B cell (primary cell): ENCODE results near the gene UBE4A.

ENCODE experiments used
- CTCF ChIP-seq: fragments of 200-600 bp; IDR thresholded peaks from one replicate; pipeline ENCODE4 v1.8.0; 2022; ENCODE audit warnings: antibody characterized with exemption, mild to moderate bottlenecking
- EZH2 ChIP-seq: IDR thresholded peaks from 2 replicates; pipeline ENCODE4 v1.6.1; 2012; ENCODE audit warnings: borderline replicate concordance, low read depth, mild to moderate bottlenecking, moderate library complexity, low read length; ENCODE audit not compliant: insufficient read depth, poor library complexity, severe bottlenecking

- no peak for TF ChIP-seq CTCF
- TF ChIP-seq EZH2 = no peak
Observed at GRCh38 chr11:118318124-118318523, 41.3 kb upstream of the UBE4A start.
